Neural cell (in vitro differentiated cells): ENCODE measurements around the gene RBMS3. TPM values are rescaled to one million over a fixed set of nuclear protein-coding genes. Genes with fewer than 3 reads are reported as not detected.

Experiments
- H2AFZ ChIP-seq: fragments of 200-600, 300-800 bp; sonication (generic), shearing (Covaris generic); 2 replicates; pipeline ENCODE4 v1.6.0; 2014; ENCODE audit warnings: low read depth, mild to moderate bottlenecking, antibody characterized with exemption, low read length, moderate library complexity
- H3F3A ChIP-seq: fragments of 200-600 bp; shearing (Covaris generic); 2 replicates; pipeline ENCODE4 v1.6.1; 2016; ENCODE audit warnings: mild to moderate bottlenecking, moderate library complexity, mixed read lengths, antibody characterized with exemption, low read length; ENCODE audit not compliant: insufficient read depth, poor library complexity, severe bottlenecking
- H3K27ac ChIP-seq: fragments of 200-600, 300-800 bp; sonication (generic), shearing (Covaris generic); 2 replicates; pipeline ENCODE4 v1.5.1; 2014; ENCODE audit warnings: mild to moderate bottlenecking, low read length, moderate library complexity
- H3K27me3 ChIP-seq: fragments of 300-800, 200-600 bp; sonication (generic), shearing (Covaris generic); 2 replicates; pipeline ENCODE4 v1.6.0; 2014; ENCODE audit warnings: mild to moderate bottlenecking, low read depth, low read length, moderate library complexity; ENCODE audit not compliant: insufficient read depth
- H3K36me3 ChIP-seq: fragments of 300-800, 200-600 bp; sonication (generic), shearing (Covaris generic); 2 replicates; pipeline ENCODE4 v1.5.1; 2014; ENCODE audit warnings: mild to moderate bottlenecking, antibody characterized with exemption, low read length, moderate library complexity; ENCODE audit not compliant: insufficient read depth
- H3K4me2 ChIP-seq: fragments of 300-800, 200-600 bp; sonication (generic), shearing (Covaris generic); 2 replicates; pipeline ENCODE4 v1.6.0; 2014; ENCODE audit warnings: mild to moderate bottlenecking, low read length
- H3K4me3 ChIP-seq: fragments of 300-800, 200-600 bp; sonication (generic), shearing (Covaris generic); 2 replicates; pipeline ENCODE4 v1.5.1; 2014; ENCODE audit warnings: mild to moderate bottlenecking, low read length, moderate library complexity
- H3K79me2 ChIP-seq: fragments of 200-600 bp; shearing (Covaris generic); replicated peaks from 2 replicates; pipeline ENCODE4 v1.6.0; 2014; ENCODE audit warnings: mild to moderate bottlenecking, low read length, moderate library complexity; ENCODE audit not compliant: insufficient read depth
- H3K9ac ChIP-seq: fragments of 300-800, 200-600 bp; sonication (generic), shearing (Covaris generic); 2 replicates; pipeline ENCODE4 v1.6.1; 2016; ENCODE audit warnings: mild to moderate bottlenecking, low read length, mixed read lengths
- H3K9me2 ChIP-seq: fragments of 200-600 bp; shearing (Covaris generic); 2 replicates; pipeline ENCODE4 v1.6.1; 2016; ENCODE audit warnings: mild to moderate bottlenecking, low read length, mixed read lengths; ENCODE audit not compliant: insufficient read depth
- H3K9me3 ChIP-seq: fragments of 200-600, 300-800 bp; sonication (generic), shearing (Covaris generic); 2 replicates; pipeline ENCODE4 v1.6.1; 2016; ENCODE audit warnings: mild to moderate bottlenecking, mixed run types, low read length, moderate library complexity, mixed read lengths
- H4K20me1 ChIP-seq: fragments of 200-600 bp; shearing (Covaris generic); 2 replicates; pipeline ENCODE4 v1.6.1; 2016; ENCODE audit warnings: mild to moderate bottlenecking, mixed run types; ENCODE audit not compliant: insufficient read depth
- EZH2 ChIP-seq: fragments of 200-600, 300-800 bp; shearing (Covaris generic), sonication (generic); IDR thresholded peaks from 2 replicates; pipeline ENCODE4 v1.6.1; 2014; ENCODE audit warnings: antibody characterized with exemption, low read length, borderline replicate concordance, mild to moderate bottlenecking; ENCODE audit not compliant: insufficient read depth, poor library complexity, severe bottlenecking
- MXI1 ChIP-seq: fragments of 450-650 bp; conservative IDR thresholded peaks from 2 replicates; pipeline ENCODE4 v1.6.1; 2014; ENCODE audit warnings: antibody characterized with exemption, mild to moderate bottlenecking; ENCODE audit not compliant: poor library complexity, severe bottlenecking
- RAD21 ChIP-seq: fragments of 450-650 bp; conservative IDR thresholded peaks from 2 replicates; pipeline ENCODE4 v1.6.1; 2014; ENCODE audit warnings: antibody characterized with exemption, mild to moderate bottlenecking, moderate library complexity
- SMC3 ChIP-seq: fragments of 450-650 bp; conservative IDR thresholded peaks from 2 replicates; pipeline ENCODE4 v1.6.1; 2014; ENCODE audit warnings: antibody characterized with exemption, mild to moderate bottlenecking, moderate library complexity; ENCODE audit not compliant: poor library complexity
- TAF1 ChIP-seq: IDR thresholded peaks from 2 replicates; pipeline ENCODE4 v1.6.1; 2012; ENCODE audit warnings: low read depth
- polyA plus RNA-seq: library from polyadenylated mRNA; depleted of rRNA; stranded (reverse); fragments of >200 nt; gene quantifications from 2 replicates; pipeline ENCODE4 v1.2.3, GENCODE V29; 2014
- TF ChIP-seq, protein P1 (sequence below): IDR thresholded peaks from 2 replicates; pipeline ENCODE4 v1.6.1; 2012; ENCODE audit warnings: borderline replicate concordance
- TF ChIP-seq, protein P2 (sequence below): fragments of 450-650 bp; IDR thresholded peaks from 2 replicates; pipeline ENCODE4 v1.5.1; 2014; ENCODE audit warnings: antibody characterized with exemption, mild to moderate bottlenecking, moderate library complexity; ENCODE audit not compliant: poor library complexity, severe bottlenecking

RBMS3 gene
- polyA plus RNA-seq, 1 donor from 2014 or later = 0.53 TPM

DNA sequence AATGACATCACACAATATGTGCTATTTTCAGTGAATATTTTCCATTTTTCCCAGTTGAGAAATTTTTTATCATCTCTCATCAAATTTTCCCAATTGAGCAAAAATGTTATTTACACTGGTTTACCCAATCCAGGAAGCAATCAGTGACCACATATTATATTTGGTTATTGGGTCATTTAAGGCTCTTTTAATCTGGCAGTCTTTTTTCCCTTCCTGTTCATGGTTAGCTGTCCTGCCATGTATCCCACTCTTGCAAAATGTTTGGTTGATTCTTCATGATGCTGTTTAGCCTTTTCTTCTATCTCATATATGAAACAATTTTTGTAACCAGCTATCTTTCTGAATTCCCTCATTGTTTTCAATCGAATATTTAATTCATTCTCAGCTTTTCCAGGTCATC is 626.0 kb downstream of the RBMS3 start:
- Histone ChIP-seq H3K27ac (no peak overlapping the region), H3K4me3 (no peak overlapping the region), H3K27me3 (no peaks in the 10 kb centered on the region), H3K9ac (no peak overlapping the region), H3K4me2 (no peak overlapping the region), H3K9me2 (no peaks in the 10 kb centered on the region), H3K79me2 (no peaks in the 10 kb centered on the region), H2AFZ (no peak overlapping the region), H3K36me3 (no peaks in the 10 kb centered on the region), H4K20me1 (no peaks in the 10 kb centered on the region), H3K9me3 (no peaks in the 10 kb centered on the region), H3F3A (no peaks in the 10 kb centered on the region)
- TF ChIP-seq TAF1 (no peak), SMC3 (no peak)
- TF ChIP-seq, protein P1, sequence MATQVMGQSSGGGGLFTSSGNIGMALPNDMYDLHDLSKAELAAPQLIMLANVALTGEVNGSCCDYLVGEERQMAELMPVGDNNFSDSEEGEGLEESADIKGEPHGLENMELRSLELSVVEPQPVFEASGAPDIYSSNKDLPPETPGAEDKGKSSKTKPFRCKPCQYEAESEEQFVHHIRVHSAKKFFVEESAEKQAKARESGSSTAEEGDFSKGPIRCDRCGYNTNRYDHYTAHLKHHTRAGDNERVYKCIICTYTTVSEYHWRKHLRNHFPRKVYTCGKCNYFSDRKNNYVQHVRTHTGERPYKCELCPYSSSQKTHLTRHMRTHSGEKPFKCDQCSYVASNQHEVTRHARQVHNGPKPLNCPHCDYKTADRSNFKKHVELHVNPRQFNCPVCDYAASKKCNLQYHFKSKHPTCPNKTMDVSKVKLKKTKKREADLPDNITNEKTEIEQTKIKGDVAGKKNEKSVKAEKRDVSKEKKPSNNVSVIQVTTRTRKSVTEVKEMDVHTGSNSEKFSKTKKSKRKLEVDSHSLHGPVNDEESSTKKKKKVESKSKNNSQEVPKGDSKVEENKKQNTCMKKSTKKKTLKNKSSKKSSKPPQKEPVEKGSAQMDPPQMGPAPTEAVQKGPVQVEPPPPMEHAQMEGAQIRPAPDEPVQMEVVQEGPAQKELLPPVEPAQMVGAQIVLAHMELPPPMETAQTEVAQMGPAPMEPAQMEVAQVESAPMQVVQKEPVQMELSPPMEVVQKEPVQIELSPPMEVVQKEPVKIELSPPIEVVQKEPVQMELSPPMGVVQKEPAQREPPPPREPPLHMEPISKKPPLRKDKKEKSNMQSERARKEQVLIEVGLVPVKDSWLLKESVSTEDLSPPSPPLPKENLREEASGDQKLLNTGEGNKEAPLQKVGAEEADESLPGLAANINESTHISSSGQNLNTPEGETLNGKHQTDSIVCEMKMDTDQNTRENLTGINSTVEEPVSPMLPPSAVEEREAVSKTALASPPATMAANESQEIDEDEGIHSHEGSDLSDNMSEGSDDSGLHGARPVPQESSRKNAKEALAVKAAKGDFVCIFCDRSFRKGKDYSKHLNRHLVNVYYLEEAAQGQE = no peak
- TF ChIP-seq, protein P2, sequence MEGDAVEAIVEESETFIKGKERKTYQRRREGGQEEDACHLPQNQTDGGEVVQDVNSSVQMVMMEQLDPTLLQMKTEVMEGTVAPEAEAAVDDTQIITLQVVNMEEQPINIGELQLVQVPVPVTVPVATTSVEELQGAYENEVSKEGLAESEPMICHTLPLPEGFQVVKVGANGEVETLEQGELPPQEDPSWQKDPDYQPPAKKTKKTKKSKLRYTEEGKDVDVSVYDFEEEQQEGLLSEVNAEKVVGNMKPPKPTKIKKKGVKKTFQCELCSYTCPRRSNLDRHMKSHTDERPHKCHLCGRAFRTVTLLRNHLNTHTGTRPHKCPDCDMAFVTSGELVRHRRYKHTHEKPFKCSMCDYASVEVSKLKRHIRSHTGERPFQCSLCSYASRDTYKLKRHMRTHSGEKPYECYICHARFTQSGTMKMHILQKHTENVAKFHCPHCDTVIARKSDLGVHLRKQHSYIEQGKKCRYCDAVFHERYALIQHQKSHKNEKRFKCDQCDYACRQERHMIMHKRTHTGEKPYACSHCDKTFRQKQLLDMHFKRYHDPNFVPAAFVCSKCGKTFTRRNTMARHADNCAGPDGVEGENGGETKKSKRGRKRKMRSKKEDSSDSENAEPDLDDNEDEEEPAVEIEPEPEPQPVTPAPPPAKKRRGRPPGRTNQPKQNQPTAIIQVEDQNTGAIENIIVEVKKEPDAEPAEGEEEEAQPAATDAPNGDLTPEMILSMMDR = no peak

DNA sequence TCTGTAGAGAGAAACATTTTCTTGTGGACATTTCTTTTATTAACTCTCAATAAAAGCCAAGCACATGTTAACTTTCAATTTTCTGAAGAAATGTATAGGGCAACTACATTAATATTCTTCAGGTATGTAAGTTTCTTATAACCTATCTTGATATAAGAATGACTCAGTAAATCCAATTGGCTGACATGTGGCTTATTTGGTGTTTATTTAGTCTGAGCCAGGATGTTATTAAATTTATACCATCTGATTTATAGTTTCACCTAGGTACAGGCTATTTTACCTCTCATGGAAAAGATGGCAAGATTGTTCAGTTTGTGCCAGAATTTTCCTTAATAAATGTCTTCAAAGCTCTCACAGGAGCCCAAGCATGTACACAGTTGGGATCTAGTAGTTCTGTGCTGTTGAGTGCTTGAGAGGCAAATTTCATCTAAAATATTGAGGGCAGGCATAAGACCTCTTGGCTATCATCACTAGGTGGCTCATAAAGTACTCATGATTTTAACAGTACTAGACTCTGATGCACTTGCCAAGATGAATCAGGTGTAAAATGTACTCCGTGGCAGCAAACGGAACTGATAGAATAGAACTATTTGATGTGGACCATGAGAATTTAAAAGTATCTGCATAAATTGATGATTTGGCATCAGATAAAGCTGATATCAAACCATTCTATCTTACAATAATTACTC is 631.9 kb downstream of the RBMS3 start:
- H3K4me3 ChIP-seq = no peak overlapping the region
- H4K20me1 ChIP-seq = no peaks in the 10 kb centered on the region
- no peak overlapping the region for H2AFZ ChIP-seq
- H3K27ac ChIP-seq = no peak overlapping the region
- no peaks in the 10 kb centered on the region for H3K9me3 ChIP-seq
- H3K79me2 ChIP-seq = no peaks in the 10 kb centered on the region
- no peak overlapping the region for H3K9ac ChIP-seq
- no peaks in the 10 kb centered on the region for H3K36me3 ChIP-seq
- H3F3A ChIP-seq = no peaks in the 10 kb centered on the region
- no peak overlapping the region for H3K4me2 ChIP-seq
- no peaks in the 10 kb centered on the region for H3K27me3 ChIP-seq
- no peaks in the 10 kb centered on the region for H3K9me2 ChIP-seq
- TF ChIP-seq, protein P2 = no peak
- no peak for TF ChIP-seq EZH2
- TF ChIP-seq TAF1 = no peak
- TF ChIP-seq RAD21 = no peak
- no peak for TF ChIP-seq SMC3
- TF ChIP-seq MXI1 = no peak
